Lower leg skin (tissue), 4 donors: Measurements from ENCODE around the gene NOCT. TPM values are rescaled to one million over a fixed set of nuclear protein-coding genes. Genes with fewer than 3 reads are reported as not detected.
A peak's percentile ranks its signal among the peaks of the same experiment; 100 is the strongest.

Experiments used
- DNase-seq, 2 donors: peaks; one replicate each; pipeline ENCODE4 v3.0.0-alpha.2; 2019; ENCODE audit warnings: low spot score in 2 of 2
- H3K4me3 ChIP-seq: fragments of 200-600 bp; sonication (generic); 2 replicates; pipeline ENCODE4 v1.5.1; 2017; ENCODE audit warnings: mild to moderate bottlenecking, low read depth; ENCODE audit not compliant: poor library complexity, severe bottlenecking
- POLR2A ChIP-seq, 2 donors: fragments of 450-650 bp; IDR thresholded peaks; one replicate each; pipeline ENCODE4 v1.6.1; 2016 to 2017; ENCODE audit warnings: antibody characterized with exemption in 2 of 2, mild to moderate bottlenecking in 1 of 2, moderate library complexity in 1 of 2
- WGBS, 2 donors: methylation state at CpG; one replicate each; pipeline ENCODE4 v1.1.5; 2018; 5-methylcytosine and 5-hydroxymethylcytosine counted together
- intact Hi-C: fragments of 100-400 bp; cut with DNase I; formaldehyde crosslinking; loops from one replicate; pipeline ENCODE4 v1.15.0; 2023; ENCODE audit warnings: low total_unique reads
- total RNA-seq, 4 donors: library from RNA; depleted of rRNA; stranded (reverse); fragments of >200 nt; gene quantifications; one replicate each; pipeline ENCODE4 v1.1.0, GENCODE V29; 2016
- TF ChIP-seq, protein P1 (sequence below), 3 donors: fragments of 450-650 bp; IDR thresholded peaks; one replicate each; pipeline ENCODE4 v1.5.1; 2016; ENCODE audit warnings: antibody characterized with exemption in 3 of 3, mild to moderate bottlenecking in 3 of 3, moderate library complexity in 2 of 3

The NOCT gene
- total RNA-seq, 4 donors from 2014 or later = 4.0 to 10.5 (median 7.4) TPM

- no peak for TF ChIP-seq POLR2A (IDR thresholded peaks at IDR 0.05)
- TF ChIP-seq, protein P1, sequence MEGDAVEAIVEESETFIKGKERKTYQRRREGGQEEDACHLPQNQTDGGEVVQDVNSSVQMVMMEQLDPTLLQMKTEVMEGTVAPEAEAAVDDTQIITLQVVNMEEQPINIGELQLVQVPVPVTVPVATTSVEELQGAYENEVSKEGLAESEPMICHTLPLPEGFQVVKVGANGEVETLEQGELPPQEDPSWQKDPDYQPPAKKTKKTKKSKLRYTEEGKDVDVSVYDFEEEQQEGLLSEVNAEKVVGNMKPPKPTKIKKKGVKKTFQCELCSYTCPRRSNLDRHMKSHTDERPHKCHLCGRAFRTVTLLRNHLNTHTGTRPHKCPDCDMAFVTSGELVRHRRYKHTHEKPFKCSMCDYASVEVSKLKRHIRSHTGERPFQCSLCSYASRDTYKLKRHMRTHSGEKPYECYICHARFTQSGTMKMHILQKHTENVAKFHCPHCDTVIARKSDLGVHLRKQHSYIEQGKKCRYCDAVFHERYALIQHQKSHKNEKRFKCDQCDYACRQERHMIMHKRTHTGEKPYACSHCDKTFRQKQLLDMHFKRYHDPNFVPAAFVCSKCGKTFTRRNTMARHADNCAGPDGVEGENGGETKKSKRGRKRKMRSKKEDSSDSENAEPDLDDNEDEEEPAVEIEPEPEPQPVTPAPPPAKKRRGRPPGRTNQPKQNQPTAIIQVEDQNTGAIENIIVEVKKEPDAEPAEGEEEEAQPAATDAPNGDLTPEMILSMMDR (IDR thresholded peaks at IDR 0.05) = no peak
- WGBS, 2 donors = 80 to 98% methylated on average over 3 of the region's 3 CpGs
- DNase-seq = no peak
- intact Hi-C loops = no loop called here
- no peak overlapping the region for H3K4me3 ChIP-seq
Observed at GRCh38 chr4:139060591-139060990, 45.0 kb downstream of the NOCT start.

DNA sequence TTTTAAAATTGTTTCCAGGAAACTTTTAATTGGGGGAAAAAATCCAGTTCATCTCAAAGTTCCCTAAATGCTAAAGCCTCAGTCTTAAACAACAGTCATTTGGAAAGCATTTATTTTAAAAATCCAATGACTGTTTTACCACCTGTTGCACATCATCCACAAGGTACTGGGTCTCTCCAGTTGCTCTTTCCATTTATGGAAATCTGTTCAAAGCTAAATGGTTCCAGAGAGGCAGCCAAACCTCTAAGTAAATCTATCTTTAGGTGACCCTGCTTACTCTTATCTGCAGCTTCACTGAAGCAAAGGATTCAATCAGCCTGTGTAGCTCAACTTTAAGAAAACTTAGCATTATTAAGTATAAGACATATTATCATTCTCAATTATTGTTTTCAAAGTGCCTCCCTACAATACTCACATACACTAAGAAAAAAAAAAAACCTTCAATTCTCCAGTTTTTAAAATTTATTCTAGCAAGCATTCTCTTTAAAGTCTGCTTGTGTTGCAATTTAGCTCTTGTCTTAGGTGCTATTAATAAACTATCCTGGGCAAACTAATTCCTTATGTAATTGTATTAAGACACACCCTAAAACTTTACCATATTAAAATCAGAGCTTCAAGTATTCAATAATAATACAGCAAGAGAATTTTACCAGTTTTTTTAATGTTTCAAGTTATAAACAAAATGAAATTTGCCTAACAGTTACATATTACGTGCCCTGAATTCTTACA, 60.6 kb downstream of the NOCT start:
- WGBS, 2 donors = 88 to 89% methylated on average over 1 of the region's 1 CpG
- DNase-seq = no peak
- intact Hi-C loops = no loop called here
- TF ChIP-seq, protein P1 (IDR thresholded peaks at IDR 0.05) = no peak
- TF ChIP-seq POLR2A (IDR thresholded peaks at IDR 0.05) = no peak
- H3K4me3 ChIP-seq = no peak overlapping the region

GRCh38 chr4:139077567-139078355, 62.2 kb downstream of the NOCT start:
- 30 to 47% methylated on average over 1 of the region's 1 CpG for WGBS, 2 donors
- no peak for DNase-seq
- TF ChIP-seq, protein P1 (IDR thresholded peaks at IDR 0.05) = no peak
- no peak for TF ChIP-seq POLR2A (IDR thresholded peaks at IDR 0.05)
- no peak overlapping the region for H3K4me3 ChIP-seq
- intact Hi-C loops = no loop called here

GRCh38 chr4:139078926-139079325, 63.3 kb downstream of the NOCT start:
- TF ChIP-seq, protein P1 (IDR thresholded peaks at IDR 0.05) = no peak
- H3K4me3 ChIP-seq = no peak overlapping the region
- intact Hi-C loops = no loop called here
- no peak for DNase-seq
- 90 to 92% methylated on average over 4 of the region's 4 CpGs for WGBS, 2 donors

- TF ChIP-seq POLR2A (IDR thresholded peaks at IDR 0.05) = no peak
- TF ChIP-seq, protein P1 (IDR thresholded peaks at IDR 0.05) = no peak
- peak overlapping the region; percentile 82 for H3K4me3 ChIP-seq
- intact Hi-C loops = loop anchor here (10.0 kb wide), 1 partner anchor 92 kb away; the partner anchor contains the start of gene ELF2
- DNase-seq = peak; percentile 98 to 99
- WGBS, 2 donors = 0 to 1% methylated on average over 38 of the region's 38 CpGs
Observed at GRCh38 chr4:139082750-139083606, 67.4 kb downstream of the NOCT start.
